ENCODE measurements around the gene GGCX. TPM values are rescaled to one million over a fixed set of nuclear protein-coding genes. Genes with fewer than 3 reads are reported as not detected.

Gene GGCX
- total and polyA plus RNA-seq, 2 experiments from 2014 or later, result 64.5 to 66.1 TPM

- no peaks in the 10 kb centered on the region for H4K20me1 ChIP-seq (ENCODE audit: insufficient read depth, poor library complexity, severe bottlenecking)
- H3K4me3 ChIP-seq, result no peak overlapping the region
- H3K27me3 ChIP-seq, result no peaks in the 10 kb centered on the region
- no peak for TF ChIP-seq EZH2 (IDR thresholded peaks at IDR 0.05; ENCODE audit: borderline replicate concordance)
- TF ChIP-seq, protein P1, sequence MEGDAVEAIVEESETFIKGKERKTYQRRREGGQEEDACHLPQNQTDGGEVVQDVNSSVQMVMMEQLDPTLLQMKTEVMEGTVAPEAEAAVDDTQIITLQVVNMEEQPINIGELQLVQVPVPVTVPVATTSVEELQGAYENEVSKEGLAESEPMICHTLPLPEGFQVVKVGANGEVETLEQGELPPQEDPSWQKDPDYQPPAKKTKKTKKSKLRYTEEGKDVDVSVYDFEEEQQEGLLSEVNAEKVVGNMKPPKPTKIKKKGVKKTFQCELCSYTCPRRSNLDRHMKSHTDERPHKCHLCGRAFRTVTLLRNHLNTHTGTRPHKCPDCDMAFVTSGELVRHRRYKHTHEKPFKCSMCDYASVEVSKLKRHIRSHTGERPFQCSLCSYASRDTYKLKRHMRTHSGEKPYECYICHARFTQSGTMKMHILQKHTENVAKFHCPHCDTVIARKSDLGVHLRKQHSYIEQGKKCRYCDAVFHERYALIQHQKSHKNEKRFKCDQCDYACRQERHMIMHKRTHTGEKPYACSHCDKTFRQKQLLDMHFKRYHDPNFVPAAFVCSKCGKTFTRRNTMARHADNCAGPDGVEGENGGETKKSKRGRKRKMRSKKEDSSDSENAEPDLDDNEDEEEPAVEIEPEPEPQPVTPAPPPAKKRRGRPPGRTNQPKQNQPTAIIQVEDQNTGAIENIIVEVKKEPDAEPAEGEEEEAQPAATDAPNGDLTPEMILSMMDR (IDR thresholded peaks at IDR 0.05; ENCODE audit: poor library complexity), result no peak
- no peak for TF ChIP-seq EZH2phosphoT487 (IDR thresholded peaks at IDR 0.05; ENCODE audit: low read depth, severe bottlenecking, unreplicated experiment)
- H3K4me1 ChIP-seq (ENCODE audit: insufficient read depth), result peaks cover 7% of the 10 kb centered on the region
- H2AFZ ChIP-seq, result no peak overlapping the region
- no peaks in the 10 kb centered on the region for H3K9me3 ChIP-seq (ENCODE audit: low read depth)
- peak overlapping the region; percentile 54 for H3K4me2 ChIP-seq
- DNase-seq (ENCODE audit: low spot score), result no peak
- no peaks in the 10 kb centered on the region for H3K9me2 ChIP-seq (replicated peaks; ENCODE audit: insufficient read depth)
- H3K27ac ChIP-seq, result peak overlapping the region; percentile 79
- WGBS (ENCODE audit: low lambda C conversion rate, missing lambda C conversion rate), result 71% methylated on average over 2 of the region's 2 CpGs
- H3K79me2 ChIP-seq, result peaks cover 2% of the 10 kb centered on the region
- H3K36me3 ChIP-seq (replicated peaks; ENCODE audit: insufficient read depth, low read depth), result no peaks in the 10 kb centered on the region
Observed at GRCh38 chr2:85590950-85591349, 29.7 kb upstream of the GGCX start.

DNA sequence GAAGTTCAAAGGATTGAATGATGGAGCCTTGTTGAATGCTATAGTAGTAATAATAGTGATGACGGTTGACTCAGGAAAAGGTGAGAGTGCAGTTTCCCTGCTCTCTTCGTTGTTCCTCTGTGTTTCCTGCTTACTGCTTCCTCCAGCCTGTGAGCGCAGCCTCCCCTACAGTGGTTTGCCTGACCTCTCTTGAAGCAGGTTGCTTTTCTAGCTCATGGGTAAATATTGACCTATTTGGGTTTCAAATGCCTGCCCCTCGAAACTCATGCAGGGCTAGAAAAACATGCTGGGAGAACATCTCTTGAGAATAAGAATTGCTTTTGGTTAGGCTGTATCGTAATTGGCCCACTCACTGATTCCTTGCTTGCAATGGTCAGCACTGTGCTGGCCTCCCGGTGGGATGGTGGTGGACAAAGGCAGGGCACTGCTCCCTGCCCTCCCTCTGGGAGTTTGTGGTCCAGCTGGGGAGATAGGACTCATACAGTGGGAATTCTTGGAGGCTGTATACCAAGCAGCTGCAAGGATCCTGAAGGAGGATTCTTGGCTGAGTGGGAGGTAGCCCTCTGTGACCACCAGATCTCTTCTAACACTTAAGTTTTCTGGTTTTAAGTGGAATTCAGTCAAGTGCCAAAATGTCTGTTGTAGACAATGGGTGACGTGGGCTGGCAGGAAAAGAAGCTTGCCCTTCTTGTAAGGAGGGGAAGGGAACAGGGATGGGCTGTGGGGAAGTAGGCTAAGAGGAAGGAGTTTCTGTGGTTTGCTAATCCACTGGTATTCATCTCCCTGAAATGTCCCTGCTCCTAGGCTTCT, 28.9 kb upstream of the GGCX start:
- Histone ChIP-seq H2AFZ (no peak overlapping the region), H3K36me3 (replicated peaks; ENCODE audit: insufficient read depth, low read depth) (no peaks in the 10 kb centered on the region), H3K27ac (peak overlapping the region; percentile 79), H4K20me1 (ENCODE audit: insufficient read depth, poor library complexity, severe bottlenecking) (no peaks in the 10 kb centered on the region), H3K9me3 (ENCODE audit: low read depth) (no peaks in the 10 kb centered on the region), H3K9me2 (replicated peaks; ENCODE audit: insufficient read depth) (no peaks in the 10 kb centered on the region), H3K27me3 (no peaks in the 10 kb centered on the region), H3K4me3 (no peak overlapping the region), H3K4me2 (peak overlapping the region; percentile 16), H3K79me2 (no peaks in the 10 kb centered on the region), H3K4me1 (ENCODE audit: insufficient read depth) (peaks cover 14% of the 10 kb centered on the region)
- WGBS (ENCODE audit: low lambda C conversion rate, missing lambda C conversion rate), result 49% methylated on average over 7 of the region's 7 CpGs
- TF ChIP-seq EZH2phosphoT487 (IDR thresholded peaks at IDR 0.05; ENCODE audit: low read depth, severe bottlenecking, unreplicated experiment), result no peak
- TF ChIP-seq, protein P1 (IDR thresholded peaks at IDR 0.05; ENCODE audit: poor library complexity), result no peak
- no peak for TF ChIP-seq EZH2 (IDR thresholded peaks at IDR 0.05; ENCODE audit: borderline replicate concordance)
- DNase-seq (ENCODE audit: low spot score), result no peak

DNA sequence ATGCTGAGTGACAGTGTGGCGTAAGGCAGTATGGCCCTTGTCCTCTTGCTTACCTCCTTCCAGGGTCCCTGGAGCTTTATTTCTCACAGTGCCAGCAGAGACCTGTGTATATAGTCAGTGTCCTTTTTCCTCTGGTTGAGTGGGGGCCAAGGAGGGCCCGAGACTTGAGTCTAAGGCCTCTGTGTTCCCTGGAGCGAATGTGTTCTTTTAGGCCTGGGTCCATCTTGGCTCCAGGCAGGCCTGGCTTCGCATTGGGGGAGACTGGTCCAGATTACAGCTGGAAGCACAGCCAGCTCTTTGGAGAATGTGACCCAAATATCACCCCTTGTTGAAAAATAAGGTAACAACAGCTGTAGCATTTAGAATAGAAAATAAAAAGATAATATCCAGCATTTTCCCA, 27.9 kb upstream of the GGCX start:
- H2AFZ ChIP-seq, result no peak overlapping the region
- no peaks in the 10 kb centered on the region for H3K9me3 ChIP-seq (ENCODE audit: low read depth)
- no peaks in the 10 kb centered on the region for H3K36me3 ChIP-seq (replicated peaks; ENCODE audit: insufficient read depth, low read depth)
- H3K4me2 ChIP-seq, result no peak overlapping the region
- H3K9me2 ChIP-seq (replicated peaks; ENCODE audit: insufficient read depth), result no peaks in the 10 kb centered on the region
- H3K79me2 ChIP-seq, result no peaks in the 10 kb centered on the region
- TF ChIP-seq EZH2 (IDR thresholded peaks at IDR 0.05; ENCODE audit: borderline replicate concordance) (no peak), EZH2phosphoT487 (IDR thresholded peaks at IDR 0.05; ENCODE audit: low read depth, severe bottlenecking, unreplicated experiment) (no peak)
- TF ChIP-seq, protein P1 (IDR thresholded peaks at IDR 0.05; ENCODE audit: poor library complexity), result no peak
- no peaks in the 10 kb centered on the region for H4K20me1 ChIP-seq (ENCODE audit: insufficient read depth, poor library complexity, severe bottlenecking)
- no peaks in the 10 kb centered on the region for H3K27me3 ChIP-seq
- 91% methylated on average over 4 of the region's 4 CpGs for WGBS (ENCODE audit: low lambda C conversion rate, missing lambda C conversion rate)
- peaks cover 19% of the 10 kb centered on the region for H3K4me1 ChIP-seq (ENCODE audit: insufficient read depth)
- DNase-seq (ENCODE audit: low spot score), result no peak
- peak overlapping the region; percentile 79 for H3K27ac ChIP-seq
- no peak overlapping the region for H3K4me3 ChIP-seq

All from hepatocyte (in vitro differentiated cells).